GM23248 (cell line): ENCODE measurements around the gene HCRT.

Experiments used
- EZH2 ChIP-seq: fragments of 200-600 bp; sonication (generic); IDR thresholded peaks from 2 replicates; pipeline ENCODE4 v1.6.1; 2018; ENCODE audit warnings: antibody characterized with exemption, mild to moderate bottlenecking; ENCODE audit not compliant: insufficient read depth, poor library complexity, severe bottlenecking
- EZH2phosphoT487 ChIP-seq: fragments of 200-600 bp; sonication (generic); IDR thresholded peaks from 2 replicates; pipeline ENCODE4 v1.6.1; 2018; ENCODE audit warnings: antibody characterized with exemption, moderate library complexity, mild to moderate bottlenecking, low read depth; ENCODE audit not compliant: insufficient read depth

- TF ChIP-seq EZH2phosphoT487 (no peak), EZH2 (no peak)
These were observed 16.9 kb upstream of the HCRT start for GRCh38 chr17:42202159-42202558.
